Posterior cingulate gyrus (tissue), 11 donors: ENCODE results near the gene SCCPDH.

Experiments used
- DNase-seq, 10 donors: peaks; one replicate each; pipeline versions ENCODE4 v3.0.0 to v3.0.0-alpha.2; 2020 to 2021; ENCODE audit warnings: mixed read lengths in 3 of 10
- intact Hi-C: fragments of 100-400 bp; cut with DNase I; formaldehyde crosslinking; loops from one replicate; pipeline ENCODE4 v1.15.1; 2023

SCCPDH gene

GRCh38 chr1:246778663-246779062 lies 54.5 kb downstream of the SCCPDH start:
- DNase-seq, result peak in 1 of 10 donors; percentile 33
- intact Hi-C loops, result no loop called here

DNA sequence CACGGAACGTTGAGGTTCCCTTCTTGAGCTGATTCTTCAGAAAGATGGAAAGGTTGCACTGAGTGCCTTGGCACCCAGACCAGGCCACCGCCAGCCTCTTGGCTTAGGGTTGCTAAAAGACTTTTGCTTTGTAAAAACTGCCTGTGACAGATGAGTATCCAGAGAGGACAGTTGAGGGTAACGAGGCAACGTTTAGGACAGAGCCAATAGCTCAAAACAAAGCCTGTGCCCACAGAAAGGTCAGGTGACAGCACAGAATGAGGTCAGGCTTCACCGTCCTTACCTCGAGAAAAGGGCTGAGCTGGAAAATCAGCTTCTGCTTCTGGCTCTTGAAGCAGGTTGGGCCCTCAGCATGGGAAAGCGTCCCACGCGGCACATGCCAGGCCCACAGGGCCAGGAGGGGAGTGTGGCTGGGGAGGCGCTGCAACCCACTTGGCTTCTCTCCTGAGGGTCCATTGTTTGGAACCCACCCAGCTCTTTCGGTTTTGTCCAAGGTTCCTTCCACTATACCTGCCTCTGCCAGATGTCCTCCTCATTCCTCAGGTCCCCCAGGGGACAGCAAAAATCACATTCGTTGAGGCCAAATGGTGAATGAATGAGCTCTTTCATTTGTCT lies 55.5 kb downstream of the SCCPDH start:
- intact Hi-C loops, result no loop called here
- peak in 1 of 10 donors; percentile 39 for DNase-seq

GRCh38 chr1:246780264-246780663 lies 56.1 kb downstream of the SCCPDH start:
- intact Hi-C loops, result no loop called here

DNA sequence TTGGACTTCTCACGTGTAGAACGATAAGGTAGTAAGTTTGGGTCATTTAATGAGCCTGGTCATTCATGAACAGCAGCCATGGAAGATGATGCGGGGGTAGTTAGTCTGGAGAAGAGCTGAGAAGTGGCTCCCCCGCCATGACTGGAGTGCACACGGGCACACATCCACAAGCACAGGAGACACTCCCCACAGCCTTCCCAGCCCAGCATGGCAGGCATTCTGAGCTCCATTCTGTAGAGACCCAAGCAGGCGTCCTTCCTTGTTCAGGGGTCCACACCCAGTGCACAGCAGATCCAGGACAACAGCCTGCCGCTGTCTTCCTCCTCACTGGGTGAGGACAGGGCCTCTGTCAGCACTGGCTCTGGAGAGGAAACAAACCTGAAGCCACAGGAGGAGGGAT lies 57.0 kb downstream of the SCCPDH start:
- intact Hi-C loops, result no loop called here

More at GRCh38 chr1:246780264-246780663, 56.1 kb downstream of the SCCPDH start:
- DNase-seq, result peak in 1 of 10 donors; percentile 21

DNA sequence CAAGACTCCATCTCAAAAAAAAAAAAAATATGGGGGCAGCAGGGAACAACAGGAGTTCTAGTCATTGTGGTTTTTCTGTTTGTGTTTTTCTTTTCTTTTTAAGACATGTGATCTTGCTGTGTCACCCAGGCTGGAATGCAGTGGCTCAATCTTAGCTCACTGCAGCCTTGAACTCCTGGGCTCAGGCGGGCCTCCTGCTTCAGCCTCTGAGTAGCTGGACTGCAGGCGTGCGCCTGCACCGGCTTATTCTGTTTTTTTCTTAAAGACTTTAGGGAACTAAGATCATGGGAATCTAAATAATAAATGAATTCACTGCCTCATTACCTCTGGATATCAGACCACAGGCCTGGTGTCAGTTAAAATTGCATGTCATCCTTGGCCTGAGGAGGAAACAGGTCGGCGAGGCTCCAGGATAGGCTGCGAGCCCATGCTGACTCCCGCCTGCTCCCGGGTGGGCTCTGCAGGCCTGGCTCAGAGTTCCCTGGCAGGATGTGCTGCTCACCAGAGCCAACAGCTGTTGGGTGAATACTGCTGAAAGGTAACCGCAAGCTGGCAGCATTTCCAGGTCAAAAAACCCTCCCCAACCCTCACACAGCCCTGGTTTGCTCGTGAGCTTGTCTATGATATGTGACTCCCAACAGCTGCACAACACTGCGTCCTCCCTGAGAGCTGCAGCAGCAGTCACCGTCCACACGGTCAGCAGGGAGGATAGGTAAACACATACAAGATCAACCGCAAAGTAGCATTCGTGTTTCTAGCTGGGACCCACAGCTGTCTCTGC lies 58.1 kb downstream of the SCCPDH start:
- intact Hi-C loops, result no loop called here
- no peak for DNase-seq

More for the DNA sequence above, 57.0 kb downstream of the SCCPDH start:
- no peak for DNase-seq

DNA sequence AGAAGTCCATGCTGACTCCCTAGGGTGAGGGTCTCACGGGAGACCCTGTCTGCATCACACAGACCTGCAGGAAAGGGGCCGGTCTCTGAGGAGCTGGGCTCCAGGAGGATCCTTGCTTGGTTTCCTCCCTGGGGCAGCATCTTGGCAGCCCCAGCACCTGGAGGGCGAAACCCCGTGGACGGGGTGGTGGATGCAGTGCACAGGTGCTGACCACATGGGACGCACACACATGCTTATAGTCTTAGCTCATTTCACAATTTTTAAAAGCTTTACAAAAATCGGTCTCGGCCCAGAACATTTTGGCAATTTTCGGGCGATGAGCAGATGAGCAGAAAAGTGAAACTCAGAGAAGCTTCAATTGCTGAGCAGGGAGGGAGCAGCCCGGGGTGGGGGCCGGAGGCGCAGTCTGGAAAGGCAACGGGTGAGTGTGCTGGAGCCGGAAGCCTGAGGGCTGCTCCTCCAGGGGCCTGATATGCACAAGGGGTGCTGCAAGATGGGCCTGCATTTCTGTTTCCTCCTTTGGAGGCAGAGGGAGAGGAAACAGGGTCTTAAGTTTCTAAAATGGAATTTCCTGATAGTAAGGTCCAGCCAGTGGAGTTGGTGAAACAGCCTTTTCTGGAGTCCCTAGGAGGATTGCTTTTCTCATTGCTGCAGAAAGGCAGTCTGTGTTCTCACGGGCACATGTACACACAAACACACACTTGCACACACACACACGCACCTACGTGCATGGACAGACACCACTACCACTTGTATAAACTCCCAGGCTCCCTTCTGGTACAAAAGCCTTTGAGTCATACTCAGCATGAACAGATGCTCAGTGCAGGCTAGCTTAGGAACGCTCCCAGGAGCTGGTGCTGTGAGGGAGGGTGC lies 60.6 kb downstream of the SCCPDH start:
- peak in 2 of 10 donors; percentile 17 to 58 for DNase-seq
- intact Hi-C loops, result no loop called here

DNA sequence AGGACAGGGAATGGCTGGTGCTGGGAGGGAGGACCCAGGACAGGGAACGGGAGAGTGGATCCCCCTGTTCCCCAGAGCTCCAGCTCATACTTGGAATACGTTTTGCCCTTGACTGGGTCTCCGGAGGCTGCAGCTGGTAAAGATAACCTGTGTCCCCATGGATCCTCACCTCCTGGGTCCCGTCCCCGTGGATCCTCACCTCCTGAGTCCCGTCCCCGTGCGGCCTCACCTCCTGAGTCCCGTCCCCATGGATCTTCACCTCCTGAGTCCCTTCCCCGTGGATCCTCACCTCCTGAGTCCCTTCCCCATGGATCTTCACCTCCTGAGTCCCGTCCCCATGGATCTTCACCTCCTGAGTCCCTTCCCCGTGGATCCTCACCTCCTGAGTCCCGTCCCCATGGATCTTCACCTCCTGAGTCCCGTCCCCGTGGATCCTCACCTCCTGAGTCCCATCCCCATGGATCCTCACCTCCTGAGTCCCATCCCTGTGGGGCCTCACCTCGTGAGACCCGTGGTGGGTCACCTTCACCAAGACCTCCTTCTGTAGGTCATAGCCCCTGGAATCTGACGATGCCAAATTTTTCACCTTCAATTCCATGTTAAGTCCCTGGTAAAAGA lies 61.4 kb downstream of the SCCPDH start:
- DNase-seq, result no peak
- intact Hi-C loops, result no loop called here

DNA sequence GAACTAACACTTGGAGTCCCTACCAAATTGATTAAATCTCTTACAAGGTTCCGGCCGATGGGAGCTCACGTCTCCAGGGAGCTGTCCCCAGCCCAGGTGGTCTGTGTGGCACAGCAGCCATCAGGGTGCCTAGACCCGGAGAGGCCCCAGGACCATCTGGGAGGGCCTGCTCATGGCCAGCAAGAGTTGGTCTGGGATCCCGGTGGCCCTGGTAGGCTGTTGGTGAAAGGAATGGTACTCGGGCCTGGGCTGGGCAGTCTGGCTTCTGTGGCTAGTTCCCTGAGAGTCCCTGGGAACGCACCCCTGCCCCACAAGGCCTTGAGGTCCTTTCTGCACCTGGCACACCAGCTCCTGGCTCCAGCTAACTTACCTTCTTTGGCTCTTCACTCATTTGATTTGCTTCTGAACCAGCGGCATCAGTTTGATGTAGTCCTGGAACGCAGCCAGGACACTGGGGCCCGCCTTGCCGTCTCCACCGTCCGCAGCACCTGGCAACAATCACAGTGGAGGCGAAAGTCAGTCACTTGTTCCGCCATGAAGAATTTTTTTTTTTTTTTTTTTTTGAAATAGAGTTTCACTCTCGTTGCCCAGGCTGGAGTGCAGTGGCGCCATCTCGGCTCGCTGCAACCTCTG lies 62.5 kb downstream of the SCCPDH start:
- intact Hi-C loops, result no loop called here
- DNase-seq, result no peak

GRCh38 chr1:246787781-246788513 lies 63.7 kb downstream of the SCCPDH start:
- no peak for DNase-seq
- intact Hi-C loops, result no loop called here

DNA sequence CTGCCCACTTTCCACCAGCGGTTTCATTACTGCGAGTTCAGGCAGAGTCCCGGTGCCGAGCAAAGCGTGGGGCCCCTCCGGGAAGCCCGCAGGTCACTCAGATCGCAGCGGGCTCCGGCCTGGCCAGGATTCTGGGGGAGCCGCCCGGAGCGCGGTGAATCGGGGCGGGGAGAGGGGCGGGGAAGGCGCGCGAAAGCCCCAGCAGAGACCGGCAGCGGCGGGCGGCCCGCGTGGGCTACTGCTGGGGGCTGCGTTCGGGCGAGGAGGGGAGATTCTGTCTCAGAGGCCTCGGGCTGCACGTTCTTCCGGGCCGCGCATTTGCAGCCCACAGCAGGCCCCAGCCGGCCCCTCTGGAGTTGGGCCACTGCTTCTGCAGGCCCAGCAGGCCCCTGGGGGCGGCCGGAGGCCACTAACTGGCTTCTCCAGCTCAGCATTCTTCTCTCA lies 64.7 kb downstream of the SCCPDH start:
- DNase-seq, result no peak
- intact Hi-C loops, result no loop called here

DNA sequence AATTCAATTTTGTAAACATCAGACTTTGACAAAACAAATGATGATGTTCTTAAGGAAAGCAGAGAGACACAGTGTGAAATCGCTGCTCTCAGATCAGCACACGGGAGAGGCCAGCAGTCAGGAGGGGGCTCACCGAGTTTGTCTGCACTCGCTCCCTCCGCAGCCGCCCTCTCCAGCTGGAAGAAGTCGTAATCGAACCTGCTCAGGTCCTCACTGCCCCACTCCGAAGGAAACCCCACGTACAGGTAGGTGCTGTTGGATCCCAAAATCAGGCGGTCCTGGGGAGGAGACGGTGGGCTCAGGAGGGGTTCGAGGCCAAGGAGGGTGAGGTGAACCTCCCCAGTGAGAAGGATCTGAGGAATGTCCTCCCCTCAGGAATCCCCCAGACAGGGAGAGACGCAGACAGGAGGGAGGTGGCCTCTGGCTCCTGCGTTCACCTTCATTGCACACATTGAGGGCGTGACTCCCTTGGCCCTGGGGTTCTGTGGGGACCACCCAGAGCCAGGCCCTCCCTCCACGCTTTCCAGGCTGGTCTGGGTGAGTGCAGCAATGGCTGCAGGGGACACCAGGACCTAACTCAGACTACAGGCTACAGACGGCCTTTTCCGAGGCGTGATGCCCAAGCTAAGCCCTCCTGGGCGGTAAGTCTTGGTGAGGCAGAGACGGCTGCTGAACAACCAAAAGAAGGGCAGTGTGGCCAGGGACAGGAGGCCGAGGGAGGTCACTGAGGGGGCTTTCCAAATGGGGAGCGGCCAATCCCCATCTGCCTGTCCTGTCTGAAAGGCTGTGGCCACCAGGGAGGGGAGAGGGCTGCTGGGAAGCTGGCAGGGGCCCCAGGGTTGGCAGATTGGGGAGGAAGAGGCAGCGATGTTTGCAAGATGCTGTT lies 65.5 kb downstream of the SCCPDH start:
- intact Hi-C loops, result no loop called here
- no peak for DNase-seq

DNA sequence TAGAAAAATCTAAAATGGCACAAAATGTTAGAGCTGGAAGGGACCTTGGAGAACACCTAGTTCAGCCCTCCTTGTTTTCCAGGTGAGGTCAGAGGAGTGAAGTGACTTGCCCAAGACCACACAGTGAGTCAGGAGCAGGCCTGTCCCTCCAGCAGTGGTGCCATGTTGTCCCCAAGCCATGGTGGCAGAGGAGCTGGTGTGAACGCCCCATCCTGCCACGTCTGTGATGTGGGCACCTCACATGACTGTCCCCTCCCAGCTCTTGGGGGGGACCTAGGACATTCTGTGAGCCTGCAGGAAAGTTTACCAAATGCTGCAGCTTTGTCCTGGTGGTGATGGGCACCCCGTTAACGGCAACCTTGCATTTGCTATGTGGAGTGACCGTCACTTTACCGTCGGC lies 66.2 kb downstream of the SCCPDH start:
- no peak for DNase-seq
- intact Hi-C loops, result no loop called here

GRCh38 chr1:246790833-246791232 lies 66.6 kb downstream of the SCCPDH start:
- no peak for DNase-seq
- intact Hi-C loops, result no loop called here

DNA sequence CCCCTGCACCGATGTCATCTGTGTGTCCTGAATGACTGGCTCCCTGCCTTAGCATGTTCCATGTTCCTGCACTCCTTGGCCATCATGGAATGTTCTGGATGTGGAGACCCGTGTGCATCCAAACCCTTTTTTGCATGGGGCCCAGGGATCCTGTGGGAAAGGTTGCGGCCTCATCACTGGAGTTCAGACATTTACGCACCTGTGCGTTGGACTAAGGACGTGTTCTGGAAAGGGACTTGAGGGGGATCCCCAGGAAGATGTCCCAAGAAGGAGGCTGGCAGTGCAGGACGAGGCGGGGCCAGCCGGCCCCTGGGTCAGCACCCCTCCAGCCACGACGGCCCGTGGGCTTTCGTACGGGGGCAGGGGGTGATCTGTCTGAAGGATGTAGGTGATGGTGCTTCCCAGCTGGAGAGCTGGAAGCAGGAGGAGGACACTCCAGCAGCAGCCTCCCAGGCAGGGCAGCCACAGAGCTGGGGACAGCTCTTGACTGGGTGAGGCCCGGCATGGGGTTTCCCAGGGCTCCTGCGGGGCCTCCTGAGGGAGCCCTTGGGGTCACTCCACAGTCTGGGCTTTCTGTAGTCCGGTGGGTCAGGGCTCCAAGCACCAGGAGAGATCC lies 67.2 kb downstream of the SCCPDH start:
- DNase-seq, result peak in 1 of 10 donors; percentile 73
- intact Hi-C loops, result no loop called here

- intact Hi-C loops, result no loop called here
Observed at GRCh38 chr1:246792603-246793002, 68.4 kb downstream of the SCCPDH start.

DNA sequence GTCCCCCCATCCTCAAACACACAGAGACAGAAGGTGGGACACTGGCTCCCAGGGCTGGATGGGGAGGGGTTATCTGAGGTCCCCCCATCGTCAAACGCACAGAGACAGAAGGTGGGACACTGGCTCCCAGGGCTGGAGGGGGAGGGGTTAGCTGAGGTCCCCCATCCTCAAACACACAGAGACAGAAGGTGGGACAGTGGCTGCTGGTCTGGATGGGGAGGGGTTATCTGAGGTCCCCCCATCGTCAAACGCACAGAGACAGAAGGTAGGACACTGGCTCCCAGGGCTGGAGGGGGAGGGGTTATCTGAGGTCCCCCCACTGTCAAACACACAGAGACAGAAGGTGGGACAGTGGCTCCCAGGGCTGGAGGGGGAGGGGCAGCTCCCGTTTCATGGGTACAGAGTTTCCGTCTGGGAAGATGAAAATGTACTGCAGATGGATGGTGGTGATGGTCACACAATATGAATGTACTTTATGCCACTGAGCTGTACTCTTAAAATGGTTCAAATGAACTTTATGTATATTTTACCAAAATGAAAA lies 69.2 kb downstream of the SCCPDH start:
- DNase-seq, result peak in 1 of 10 donors; percentile 21
- intact Hi-C loops, result no loop called here

More at GRCh38 chr1:246792603-246793002, 68.4 kb downstream of the SCCPDH start:
- no peak for DNase-seq

DNA sequence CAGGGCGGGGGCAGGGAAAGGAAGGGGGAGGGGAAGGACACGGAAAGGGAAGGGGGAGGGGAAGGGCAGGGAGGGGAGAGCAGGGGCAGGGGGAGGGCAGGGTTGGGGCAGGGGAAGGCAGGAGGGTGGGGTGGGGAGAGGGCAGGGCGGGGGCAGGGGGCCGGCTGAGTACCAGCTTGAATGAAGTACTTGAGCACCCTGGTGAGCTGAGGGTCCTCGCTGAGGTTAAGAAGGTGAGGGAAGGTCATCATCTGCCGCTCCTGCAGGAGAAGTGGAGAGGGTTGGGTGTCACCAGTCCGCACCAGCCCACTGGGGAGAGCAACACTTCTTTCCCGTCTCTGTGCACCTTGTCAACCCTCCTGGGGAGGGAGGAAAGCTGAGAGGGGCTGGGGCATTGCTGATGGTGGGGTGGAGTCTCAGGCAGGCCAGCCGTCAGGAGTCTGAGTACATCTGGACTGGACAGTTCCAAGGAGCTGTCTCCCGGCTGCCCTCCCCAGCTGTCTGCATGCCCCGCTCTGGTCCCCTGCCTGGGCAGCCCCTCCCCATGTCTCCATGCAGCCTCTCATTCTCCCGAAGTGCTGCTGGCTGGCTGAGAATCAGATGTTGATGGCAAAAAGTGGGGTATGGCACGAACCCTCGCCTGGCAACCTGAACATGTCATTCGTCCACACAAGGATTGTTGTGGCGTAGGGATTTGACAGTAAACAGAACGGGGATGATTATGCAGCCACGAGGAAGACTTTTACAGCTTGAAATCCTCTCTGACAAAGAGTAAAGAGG lies 70.0 kb downstream of the SCCPDH start:
- no peak for DNase-seq
- intact Hi-C loops, result no loop called here
